GM18519 (cell line): ENCODE measurements around the gene MAN1C1.
"Not testable (repeated sequence)": the region's sequence is repeated elsewhere in the genome, so short reads cannot be mapped to it uniquely, and the experiment has no call there.

ENCODE experiments used
- ATAC-seq: cut with Tn5 transposase; IDR thresholded peaks from one replicate; pipeline ENCODE4 v1.9.1; 2021; ENCODE audit warnings: mild to moderate bottlenecking, moderate library complexity; ENCODE audit not compliant: unreplicated experiment, low FRiP score

The MAN1C1 gene

GRCh38 chr1:25581764-25582163 is 34.8 kb upstream of the MAN1C1 start:
- ATAC-seq = no peak

DNA sequence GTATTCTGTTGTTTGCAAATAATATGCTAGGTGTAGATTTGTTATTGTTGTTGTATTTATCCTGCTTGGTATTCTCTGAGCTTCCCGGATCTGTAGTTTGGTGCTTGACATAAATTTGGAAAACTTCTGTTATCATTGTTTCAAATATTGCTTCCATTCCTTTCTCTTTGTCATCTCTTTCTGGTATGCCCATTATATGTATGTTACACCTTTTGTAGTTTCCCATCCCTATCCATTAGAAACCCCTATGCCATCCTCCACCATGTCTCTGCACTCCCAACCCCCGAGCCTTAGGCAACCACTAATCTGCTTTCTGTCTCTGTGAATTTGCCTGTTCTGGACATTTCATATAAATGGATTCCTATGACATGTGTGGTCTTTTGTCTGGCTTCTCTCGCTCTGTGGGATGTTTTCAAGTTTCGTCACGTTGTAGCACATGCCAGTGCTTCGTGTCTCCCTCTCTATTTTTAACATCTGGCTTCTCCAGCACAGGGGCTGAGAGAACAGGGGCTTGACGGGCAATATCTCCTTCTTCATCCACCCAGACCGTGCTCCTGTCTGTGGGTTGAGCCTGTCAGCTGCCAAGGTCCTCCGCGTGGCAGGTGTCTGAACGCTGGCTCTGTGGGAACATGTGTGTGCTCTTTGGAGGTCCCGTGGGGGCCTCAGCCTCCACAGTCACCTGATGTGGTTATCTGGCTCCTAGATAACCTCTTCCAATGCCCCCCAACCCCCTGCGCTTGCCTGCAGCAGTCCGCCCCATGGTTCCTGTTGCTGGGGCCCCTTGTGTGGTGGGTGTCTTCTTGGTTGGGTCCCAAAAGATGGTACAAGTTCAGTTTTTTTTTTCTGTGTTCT is 32.8 kb upstream of the MAN1C1 start:
- ATAC-seq = no peak

DNA sequence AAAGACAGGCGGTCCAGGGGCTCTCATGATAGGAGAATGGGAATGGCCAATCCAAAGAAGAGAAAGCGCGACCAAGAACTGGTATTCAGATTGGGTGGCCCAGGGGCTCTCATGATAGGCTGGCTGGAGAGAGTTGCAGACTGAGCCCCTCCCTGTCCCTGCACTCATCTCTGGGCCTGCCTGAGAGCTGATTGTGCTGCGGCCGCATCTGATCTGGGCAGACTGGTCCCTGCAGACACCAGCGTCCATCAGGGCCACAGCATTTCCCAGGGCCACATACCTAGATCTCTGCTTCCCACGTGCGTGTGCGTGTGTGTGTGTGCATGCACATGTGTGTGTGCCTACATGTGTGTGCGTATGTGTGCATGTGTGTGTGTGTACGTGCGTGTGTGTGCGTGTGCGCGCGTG is 30.4 kb upstream of the MAN1C1 start:
- no peak for ATAC-seq

DNA sequence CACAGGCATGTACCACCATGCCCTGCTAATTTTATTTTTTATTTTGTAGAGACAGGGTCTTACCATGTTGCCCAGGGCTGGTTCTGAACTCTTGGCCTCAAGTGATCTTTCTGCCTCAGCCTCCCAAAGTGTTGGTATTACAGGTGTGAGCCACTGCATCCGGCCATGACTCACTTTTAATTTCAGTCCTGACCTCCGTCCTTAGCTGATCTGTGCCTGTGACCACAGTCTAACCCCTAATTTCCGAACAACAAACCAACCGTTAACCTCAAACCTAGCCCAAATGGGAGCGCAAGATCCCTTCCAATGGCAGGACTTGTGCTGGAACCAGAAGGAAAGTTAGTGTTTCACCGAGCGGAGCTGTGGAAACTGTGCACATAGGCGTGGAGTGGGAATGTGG is 29.3 kb upstream of the MAN1C1 start:
- no peak for ATAC-seq

DNA sequence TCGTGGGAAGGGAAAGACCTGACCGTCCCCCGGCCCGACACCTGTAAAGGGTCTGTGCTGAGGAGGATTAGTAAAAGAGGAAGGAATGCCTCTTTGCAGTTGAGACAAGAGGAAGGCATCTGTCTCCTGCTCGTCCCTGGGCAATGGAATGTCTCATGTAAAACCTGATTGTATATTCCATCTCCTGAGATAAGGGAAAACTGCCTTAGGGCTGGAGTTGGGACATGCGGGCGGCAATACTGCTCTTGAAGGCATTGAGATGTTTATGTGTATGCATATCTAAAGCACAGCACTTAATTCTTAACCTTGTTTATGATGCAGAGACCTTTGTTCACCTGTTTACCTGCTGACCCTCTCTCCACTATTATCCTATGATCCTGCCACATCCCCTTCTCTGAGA is 28.4 kb upstream of the MAN1C1 start:
- not testable (repeated sequence) for ATAC-seq

DNA sequence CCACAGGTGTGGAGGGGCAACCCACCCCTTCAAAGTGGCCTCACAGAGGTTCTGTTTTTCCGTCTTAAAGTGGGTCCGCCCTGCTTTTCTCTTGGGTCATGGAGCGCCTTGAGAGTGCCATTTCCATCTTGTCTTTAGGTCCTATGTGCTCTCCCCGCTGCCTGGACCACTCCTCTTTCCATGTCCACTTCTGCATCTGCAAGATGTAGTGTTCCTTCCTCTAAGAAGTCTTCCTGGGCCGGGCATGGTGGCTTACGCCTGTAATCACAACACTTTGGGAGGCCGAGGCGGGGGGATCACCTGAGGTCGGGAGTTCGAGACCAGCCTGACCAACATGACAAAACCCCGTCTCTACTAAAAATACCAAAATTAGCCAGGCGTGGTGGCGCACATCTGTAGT is 27.8 kb upstream of the MAN1C1 start:
- ATAC-seq = not testable (repeated sequence)

DNA sequence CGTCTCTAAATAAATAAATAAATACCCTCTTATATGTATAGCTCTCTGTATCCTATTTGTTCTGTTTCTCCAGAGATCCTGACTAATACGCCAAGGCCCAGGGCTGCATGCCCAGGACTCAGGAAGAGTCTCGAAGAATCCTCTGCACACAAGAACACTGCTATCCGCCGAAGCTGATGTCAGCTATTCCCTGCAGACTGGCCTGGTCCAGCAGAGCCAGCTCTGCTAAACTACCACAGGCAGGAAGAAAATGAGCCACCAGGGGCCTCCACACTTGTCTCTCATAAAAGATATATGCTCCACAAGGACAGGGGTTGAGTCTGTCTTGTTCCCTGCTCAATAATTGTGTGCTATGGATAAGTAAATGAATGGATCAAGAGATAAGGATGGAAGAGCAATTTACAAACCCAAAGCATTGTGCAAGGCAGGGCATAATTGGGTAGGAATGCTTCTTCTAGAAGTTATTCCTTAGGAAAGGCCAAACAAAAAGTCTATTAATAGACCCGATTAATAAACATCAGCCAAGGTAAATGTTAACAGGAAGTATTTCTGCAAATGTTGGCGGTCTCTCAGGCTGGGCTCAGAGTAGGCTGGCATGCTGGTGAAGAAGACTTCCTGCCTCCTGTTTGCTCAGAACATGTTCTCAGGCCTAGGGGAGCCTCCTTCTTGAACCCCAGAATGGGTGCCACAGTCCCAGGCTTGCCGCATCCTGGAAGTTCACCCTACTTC is 26.3 kb upstream of the MAN1C1 start:
- ATAC-seq = no peak

DNA sequence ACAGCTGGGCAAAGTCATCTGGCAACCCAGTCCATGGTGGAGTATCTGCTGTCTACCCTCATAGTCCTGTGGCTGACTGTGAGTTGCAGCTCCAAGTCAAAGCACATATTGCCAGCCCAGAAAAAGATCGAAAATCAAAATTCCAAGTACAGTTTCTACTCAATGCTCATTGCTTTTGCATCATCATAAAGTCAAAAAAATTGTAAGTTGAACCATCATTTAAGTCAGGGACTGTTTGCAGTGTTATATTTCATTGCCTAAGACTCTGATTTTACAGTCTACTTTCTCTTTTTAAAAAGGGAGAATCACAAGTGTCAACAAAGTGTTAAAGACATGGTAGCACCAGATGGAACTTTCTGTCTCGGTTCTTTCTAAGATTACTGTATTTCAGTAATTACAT is 22.7 kb upstream of the MAN1C1 start:
- ATAC-seq = no peak

DNA sequence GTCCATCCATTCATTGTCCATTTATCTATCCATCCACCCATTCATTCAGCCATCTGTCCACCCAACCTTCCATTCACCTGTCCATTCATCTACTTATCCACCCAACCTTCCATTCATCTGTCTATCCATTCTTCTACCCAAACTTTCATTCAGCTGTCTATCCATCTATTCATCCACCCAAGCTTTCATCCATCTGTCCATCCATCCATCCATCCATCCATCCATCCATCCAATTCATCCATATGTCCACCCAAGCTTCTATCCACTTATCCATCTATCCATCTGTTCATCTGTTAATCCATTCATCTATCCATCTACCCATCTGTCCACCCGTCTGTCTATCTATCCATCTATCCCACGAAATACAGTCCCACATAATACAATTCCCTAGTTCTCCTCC is 21.6 kb upstream of the MAN1C1 start:
- no peak for ATAC-seq

DNA sequence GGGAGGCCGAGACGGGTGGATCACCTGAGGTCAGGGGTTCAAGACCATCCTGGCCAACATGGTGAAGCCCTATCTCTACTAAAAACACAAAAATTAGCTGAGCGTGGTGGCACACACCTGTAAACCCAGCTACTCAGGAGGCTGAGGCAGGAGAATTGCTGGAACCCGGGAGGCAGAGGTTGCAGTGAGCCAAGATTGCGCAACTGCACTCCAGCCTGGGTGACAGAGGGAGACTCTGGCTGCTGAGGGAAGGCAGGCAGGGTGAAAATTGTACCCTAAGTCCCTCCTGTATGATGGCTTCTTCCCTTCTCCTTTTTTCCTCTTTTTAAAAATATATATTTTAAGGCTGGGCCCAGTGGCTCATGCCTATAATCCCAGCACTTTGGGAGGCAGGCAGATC is 19.9 kb upstream of the MAN1C1 start:
- ATAC-seq = not testable (repeated sequence)

- ATAC-seq = no peak
Observed at GRCh38 chr1:25598879-25599278, 17.7 kb upstream of the MAN1C1 start.

GRCh38 chr1:25599969-25600610 is 16.5 kb upstream of the MAN1C1 start:
- no peak for ATAC-seq

GRCh38 chr1:25600971-25601699 is 15.5 kb upstream of the MAN1C1 start:
- not testable (repeated sequence) for ATAC-seq

- not testable (repeated sequence) for ATAC-seq
Observed at GRCh38 chr1:25603779-25604538, 12.6 kb upstream of the MAN1C1 start.

- no peak for ATAC-seq
Observed at GRCh38 chr1:25607123-25607522, 9.5 kb upstream of the MAN1C1 start.

DNA sequence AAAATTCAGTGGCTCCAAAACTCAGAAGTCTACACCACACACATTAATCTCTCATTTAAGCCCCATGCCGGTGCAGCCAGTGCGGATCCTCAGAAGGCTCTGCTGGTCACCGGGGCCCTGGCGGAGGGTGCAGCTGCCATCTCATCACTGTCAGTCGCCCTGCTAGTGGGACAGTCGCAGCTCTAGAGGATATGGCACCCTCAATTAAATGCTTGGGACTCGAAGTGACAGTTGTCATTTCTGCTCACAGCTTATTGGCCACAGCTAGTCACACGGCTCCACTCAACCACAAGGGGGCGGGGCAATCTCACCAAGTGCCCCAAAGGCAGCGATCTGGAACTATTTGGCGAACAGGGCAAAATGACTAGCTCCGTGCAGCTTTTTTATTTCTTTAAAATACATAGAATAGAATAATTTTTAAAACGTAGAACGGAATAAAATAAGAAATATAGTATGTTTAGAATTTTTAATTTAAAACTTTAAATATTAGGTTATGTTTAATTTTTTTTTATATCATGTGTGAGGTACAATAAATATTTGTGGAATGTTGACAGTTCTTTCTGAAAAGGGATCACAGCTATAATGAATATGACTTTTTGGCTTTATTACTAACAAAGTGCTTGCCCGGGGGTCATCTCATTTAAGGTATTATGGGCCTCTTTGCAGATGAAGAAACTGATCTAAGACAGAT is 8.0 kb upstream of the MAN1C1 start:
- ATAC-seq = no peak

GRCh38 chr1:25609921-25610320 is 6.7 kb upstream of the MAN1C1 start:
- ATAC-seq = no peak

DNA sequence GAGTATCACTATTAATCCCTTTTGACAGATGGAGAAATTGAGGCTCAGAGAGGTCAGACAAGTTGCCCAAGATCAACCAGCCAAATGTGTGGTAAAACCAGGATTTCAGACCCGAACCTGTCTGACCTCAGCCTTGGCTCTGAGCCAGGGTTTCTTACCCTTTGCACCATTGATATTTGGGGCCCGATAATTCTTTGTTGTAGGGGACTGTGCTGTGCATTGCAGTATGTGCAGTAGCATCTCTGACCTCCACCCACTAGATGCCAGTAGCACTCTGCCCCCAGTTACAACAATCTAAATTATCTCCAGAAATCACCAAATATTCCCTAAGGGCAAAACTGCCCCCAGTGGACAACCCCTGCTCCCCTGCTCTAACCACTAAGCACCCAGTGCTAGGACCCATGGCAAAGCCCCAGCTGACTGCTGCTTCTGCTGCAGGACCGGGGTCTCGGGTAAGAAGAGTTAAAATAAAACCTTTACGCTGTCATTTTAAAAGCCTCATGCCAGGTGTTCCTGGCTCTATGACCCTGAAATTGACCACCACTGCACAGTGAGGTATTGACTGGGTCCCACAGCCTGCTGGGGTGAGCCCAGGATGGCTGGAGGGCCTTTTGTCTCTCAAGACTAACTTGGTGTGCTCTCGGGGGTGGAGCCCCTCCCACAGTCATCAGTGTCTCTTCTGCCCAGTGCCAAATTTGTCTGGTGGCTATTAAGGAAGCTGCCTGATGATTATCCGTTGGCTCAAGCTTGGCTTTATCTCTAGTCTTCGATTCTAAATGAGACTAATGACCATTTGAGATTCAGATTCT is 5.6 kb upstream of the MAN1C1 start:
- no peak for ATAC-seq

DNA sequence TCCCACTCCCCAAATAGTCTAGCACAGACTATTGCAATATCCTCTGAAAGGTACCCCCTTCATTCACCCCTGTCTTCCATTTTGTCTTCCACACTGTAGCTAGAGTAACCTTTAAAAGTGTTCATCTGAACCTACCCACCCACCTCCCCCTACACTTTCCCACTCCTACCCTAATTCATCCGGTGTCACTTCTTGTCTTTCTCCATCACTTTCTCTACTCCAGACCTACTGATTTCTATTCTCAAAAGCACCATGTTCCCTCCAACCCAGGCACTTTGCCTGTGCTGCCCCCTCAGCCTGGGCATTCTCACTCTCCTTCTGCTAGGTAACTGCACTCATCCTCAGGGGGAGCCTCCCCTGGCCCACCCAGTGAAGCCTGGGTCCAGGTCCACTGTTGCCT is 4.7 kb upstream of the MAN1C1 start:
- ATAC-seq = no peak
